ENCODE results near the gene LRP8.

LRP8 gene

DNA sequence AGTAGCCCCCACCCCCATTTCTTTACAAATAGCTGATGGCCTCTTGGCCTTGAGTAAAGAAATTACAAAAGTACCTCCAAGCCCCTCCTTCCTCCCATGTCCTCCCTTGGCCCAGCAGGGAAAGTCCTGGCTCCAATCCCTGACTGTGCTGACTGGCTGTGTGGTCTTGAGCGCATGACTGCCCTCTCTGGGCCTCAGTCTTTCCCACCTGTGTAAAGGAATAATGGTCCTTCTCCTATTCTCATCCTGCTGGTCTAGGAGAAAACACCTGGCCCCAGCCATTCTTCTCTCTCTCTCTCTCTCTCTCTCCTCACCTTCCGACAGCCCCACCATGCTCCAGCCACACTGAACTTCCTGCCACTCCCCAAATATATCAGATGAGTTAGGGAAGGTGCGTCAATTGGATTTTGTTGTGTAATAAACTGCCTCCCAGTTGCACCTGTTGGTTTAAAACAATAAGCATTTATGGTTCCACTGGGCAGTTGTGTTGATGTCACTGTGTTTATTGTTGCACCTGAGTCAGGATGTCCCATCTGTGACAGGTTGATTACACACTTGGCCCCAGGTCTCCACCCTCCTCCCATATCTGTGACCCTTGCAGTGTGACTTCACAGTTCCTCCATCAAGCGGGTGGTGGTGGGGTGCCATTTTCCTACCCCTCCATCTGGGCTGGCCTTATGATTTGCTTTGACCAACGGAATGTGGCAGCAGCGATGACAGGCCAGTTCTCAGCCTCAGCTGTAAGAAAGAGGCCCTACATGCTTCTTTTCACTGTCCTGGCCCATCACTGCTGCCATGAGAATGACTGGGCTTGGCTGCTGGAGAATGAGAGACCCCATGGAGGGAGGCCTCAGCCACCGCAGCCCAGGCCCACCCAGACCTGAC is 22.3 kb upstream of the LRP8 start:
- Mint-ChIP-seq H3K9me3 (no peaks in the 10 kb centered on the region), H3K27ac (no peak overlapping the region), H3K4me1 (ENCODE audit: low read depth) (no peaks in the 10 kb centered on the region), H3K4me3 (no peak overlapping the region), H3K27me3 (ENCODE audit: low read depth) (peaks cover 14% of the 10 kb centered on the region), H3K36me3 (ENCODE audit: low read depth) (no peaks in the 10 kb centered on the region)

DNA sequence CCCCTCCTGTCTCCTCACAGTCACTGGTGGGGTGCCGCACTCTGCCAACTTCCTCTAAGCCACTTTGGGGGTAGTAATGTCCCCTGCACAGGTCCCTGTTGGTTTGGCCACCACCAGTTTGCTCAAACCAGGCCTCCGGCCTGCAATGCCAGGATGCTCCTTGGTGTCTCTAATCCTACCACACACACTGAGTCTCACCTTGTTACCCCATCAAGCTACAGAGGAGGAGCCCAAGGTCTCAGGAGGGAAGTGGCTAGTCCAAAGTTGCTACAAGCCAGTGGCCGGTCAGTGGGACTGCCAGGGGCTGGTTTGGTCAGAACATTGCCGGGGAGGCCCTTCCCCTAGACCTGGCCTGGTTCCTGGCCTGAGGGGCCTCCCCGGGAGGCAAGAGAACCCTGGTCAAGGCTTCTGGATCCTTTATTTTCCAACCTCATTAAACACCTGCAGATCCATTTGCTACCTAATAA is 21.5 kb upstream of the LRP8 start:
- Mint-ChIP-seq H3K36me3 (ENCODE audit: low read depth) (no peaks in the 10 kb centered on the region), H3K27me3 (ENCODE audit: low read depth) (peaks cover 10% of the 10 kb centered on the region), H3K9me3 (no peaks in the 10 kb centered on the region), H3K27ac (no peak overlapping the region), H3K4me1 (ENCODE audit: low read depth) (no peaks in the 10 kb centered on the region), H3K4me3 (no peak overlapping the region)

DNA sequence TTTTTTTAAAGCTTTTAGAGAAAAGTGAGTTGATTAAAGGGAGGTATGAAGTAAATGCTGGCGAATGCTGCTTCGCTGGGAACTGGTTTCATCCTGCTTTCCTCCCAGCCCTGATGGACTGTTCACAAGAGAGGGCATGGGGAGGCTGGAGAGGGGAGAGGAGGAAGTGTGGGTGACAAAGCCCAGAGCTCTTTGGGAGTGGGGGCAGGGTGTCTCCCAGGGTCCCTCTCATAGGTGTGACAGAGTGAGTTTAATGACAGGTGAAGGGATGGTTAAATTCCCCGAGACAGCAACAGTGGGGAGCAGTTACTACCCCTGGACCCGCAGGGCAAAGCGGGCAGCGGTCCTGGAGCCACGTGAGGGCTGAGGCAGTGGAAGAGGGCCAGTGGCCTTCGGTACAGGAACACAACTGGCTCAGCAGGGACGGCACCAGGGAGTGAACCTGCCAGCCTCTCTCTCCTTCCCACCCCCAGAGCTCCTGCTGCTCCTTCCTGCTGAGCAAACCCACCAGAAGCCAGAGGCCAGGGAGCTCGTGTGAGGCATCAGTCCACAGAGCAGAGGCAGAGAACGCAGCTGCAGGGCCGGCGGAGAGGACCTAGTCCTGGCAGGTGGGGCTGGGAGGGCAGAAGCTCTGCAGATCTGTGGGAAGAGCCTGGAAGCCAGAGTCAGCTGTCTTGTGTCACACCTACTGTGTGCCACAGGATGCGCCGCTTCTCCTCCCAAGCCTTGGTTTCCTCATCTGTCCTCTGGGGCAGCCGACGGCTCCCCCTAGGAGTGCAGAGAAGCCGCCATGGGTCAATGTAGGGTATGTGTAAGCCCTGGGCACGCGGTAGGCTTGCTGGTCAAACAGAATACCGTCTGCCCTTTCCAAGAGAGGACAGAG is 20.9 kb upstream of the LRP8 start:
- Mint-ChIP-seq H3K27me3 (ENCODE audit: low read depth) (peaks cover 10% of the 10 kb centered on the region), H3K9me3 (no peaks in the 10 kb centered on the region), H3K36me3 (ENCODE audit: low read depth) (no peaks in the 10 kb centered on the region), H3K4me3 (no peak overlapping the region), H3K27ac (no peak overlapping the region), H3K4me1 (ENCODE audit: low read depth) (no peaks in the 10 kb centered on the region)

DNA sequence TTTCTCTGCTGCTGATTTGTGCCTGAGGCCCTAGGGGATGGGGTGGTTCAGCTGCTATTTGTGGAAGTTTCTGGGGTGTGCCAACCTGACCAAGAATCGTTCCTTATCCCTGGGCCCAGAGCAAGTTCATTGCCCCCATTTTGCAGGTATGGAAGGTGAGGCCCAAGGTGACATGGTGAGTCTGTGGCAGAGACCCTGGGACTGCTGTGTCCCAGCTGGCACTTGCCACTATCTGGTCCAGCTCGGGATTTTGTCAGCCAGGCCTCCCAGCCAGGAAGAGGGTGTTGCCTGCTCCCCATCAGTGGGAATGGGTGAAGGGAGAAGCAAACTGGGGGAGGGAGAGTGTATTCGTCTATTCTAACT is 18.9 kb upstream of the LRP8 start:
- Mint-ChIP-seq H3K4me1 (ENCODE audit: low read depth) (no peaks in the 10 kb centered on the region), H3K36me3 (ENCODE audit: low read depth) (no peaks in the 10 kb centered on the region), H3K4me3 (no peak overlapping the region), H3K9me3 (no peaks in the 10 kb centered on the region), H3K27ac (no peak overlapping the region), H3K27me3 (ENCODE audit: low read depth) (peaks cover under 1% of the 10 kb centered on the region)

DNA sequence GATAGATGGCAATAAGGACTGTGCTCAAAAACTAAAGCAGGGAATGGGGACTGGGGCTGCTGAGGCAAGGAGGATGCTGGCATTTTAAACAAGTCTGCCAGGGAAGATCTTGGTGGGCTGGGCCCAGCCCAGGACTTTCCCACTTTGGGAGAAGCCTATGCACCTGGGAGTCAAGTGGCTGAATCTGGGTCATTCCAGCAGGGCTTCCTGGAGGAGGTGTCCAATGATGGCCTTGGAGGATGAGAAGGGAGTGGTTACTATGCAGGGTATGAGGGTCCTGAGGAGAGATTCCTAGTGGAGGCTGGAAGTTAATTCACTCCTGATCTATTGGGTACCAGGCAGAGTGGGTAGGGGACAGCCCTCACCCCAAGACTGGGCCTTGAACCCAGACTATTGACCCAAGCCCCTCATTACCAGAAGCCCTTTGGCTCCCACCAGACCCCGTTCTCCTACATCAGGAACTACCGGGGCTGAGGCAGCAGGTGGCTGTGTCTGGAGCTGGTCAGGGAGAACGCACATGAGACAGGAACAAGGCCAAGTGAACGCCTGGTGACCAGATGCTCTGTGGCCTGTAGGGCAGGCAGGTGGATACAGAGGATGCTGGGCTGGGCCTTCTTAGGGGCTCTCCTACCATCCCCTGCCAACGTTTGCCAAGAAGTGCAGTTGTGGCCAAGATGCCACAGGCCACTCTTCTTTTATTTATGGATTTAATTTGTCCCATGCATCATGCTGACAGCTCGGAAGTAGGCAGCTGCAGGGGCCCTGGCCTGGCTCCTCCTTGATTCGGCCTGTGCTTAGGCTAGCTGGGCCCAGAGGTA is 18.3 kb upstream of the LRP8 start:
- Mint-ChIP-seq H3K27me3 (ENCODE audit: low read depth) (no peaks in the 10 kb centered on the region), H3K4me3 (no peak overlapping the region)

DNA sequence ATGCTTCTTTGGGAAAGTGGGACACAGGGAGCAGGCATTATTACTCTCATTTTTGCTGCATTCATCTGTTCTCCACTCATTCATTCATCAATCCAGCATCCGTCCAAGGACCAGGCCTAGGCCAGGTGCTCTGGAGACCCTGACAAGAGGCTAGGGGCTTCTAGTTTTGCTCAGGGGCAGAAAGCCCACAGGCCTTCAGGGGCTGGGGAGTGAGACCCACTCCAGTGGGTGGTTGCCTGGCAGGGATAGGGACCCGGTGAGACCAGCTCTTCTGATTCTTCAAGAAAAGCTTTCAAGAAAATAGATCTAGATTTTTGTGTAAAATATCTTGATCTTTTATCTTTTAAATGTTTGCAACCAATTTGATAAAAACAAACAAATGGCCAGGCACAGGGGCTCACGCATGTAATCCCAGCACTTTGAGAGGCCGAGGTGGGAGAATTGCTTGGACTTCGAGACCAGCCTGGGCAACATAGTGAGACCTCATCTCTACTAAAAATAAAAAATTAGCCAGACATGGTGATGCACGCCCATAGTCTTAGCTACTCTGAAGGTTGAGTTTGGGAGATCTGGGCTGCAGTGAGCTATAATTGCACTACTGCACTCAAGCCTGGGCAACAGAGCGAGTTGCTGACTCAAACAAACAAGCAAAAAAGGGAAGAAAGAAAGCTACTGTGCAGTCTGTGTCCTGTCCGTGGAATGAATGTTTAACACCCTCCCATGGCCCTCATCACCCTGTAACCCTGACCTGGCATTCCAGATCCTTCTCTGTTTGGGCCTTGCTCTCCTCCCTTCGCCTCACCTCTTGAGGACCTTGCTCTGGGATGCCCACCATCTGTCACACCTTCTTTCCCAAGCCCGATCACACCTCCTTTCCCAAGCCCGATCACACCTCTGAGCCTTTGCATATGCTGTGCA is 17.3 kb upstream of the LRP8 start:
- peaks cover 3% of the 10 kb centered on the region for H3K36me3 Mint-ChIP-seq (ENCODE audit: low read depth)
- no peaks in the 10 kb centered on the region for H3K27me3 Mint-ChIP-seq (ENCODE audit: low read depth)
- no peak overlapping the region for H3K27ac Mint-ChIP-seq
- H3K4me1 Mint-ChIP-seq (ENCODE audit: low read depth) = peaks cover 4% of the 10 kb centered on the region
- peaks cover 7% of the 10 kb centered on the region for H3K9me3 Mint-ChIP-seq
- no peak overlapping the region for H3K4me3 Mint-ChIP-seq

More for the DNA sequence above, 18.3 kb upstream of the LRP8 start:
- Mint-ChIP-seq H3K36me3 (ENCODE audit: low read depth) (peaks cover 2% of the 10 kb centered on the region), H3K27ac (no peak overlapping the region), H3K9me3 (peaks cover 5% of the 10 kb centered on the region), H3K4me1 (ENCODE audit: low read depth) (peaks cover 2% of the 10 kb centered on the region)

DNA sequence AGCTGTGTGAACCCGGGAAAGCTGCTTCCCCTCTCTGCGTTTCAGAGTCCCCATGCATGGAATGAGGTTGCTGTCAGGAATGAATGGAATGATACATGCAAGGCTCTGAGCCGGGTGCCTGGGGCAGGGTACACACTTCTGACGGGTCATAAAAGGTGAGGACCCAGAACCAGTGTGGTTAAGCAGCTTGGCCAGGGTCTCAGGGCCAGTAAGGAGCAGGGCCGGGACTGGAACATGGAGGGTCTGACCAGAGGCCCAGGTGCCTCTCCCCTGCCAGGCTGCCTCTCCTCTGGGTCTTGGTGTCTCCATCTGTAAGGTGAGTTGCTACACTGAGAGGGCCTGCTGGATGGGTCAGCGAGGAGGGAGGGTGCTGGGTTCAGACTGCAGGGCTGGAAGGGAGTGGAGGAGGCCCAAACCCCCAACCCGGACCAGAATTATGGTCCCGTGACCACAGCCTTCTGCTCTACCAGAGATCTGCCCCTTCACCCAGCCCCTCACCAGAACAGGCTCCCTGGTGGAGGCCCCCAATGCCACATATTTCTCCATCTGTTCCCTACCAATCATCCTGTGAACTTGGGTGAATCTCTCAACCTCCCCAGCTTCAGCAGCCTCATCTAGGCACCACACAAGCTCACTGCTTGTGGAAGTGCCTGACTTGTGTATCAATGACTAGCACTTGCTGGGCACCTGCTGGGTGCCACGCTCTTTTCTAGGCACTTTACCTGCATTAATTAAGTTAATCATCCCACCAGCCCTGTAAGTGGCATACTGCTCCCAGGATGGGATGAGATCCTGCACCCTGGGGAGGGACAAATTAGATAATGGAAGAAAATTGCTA is 16.2 kb upstream of the LRP8 start:
- H3K4me1 Mint-ChIP-seq (ENCODE audit: low read depth) = peaks cover 4% of the 10 kb centered on the region
- H3K9me3 Mint-ChIP-seq = peaks cover 7% of the 10 kb centered on the region
- H3K36me3 Mint-ChIP-seq (ENCODE audit: low read depth) = peaks cover 3% of the 10 kb centered on the region
- no peak overlapping the region for H3K27ac Mint-ChIP-seq
- H3K27me3 Mint-ChIP-seq (ENCODE audit: low read depth) = no peaks in the 10 kb centered on the region
- H3K4me3 Mint-ChIP-seq = no peak overlapping the region

DNA sequence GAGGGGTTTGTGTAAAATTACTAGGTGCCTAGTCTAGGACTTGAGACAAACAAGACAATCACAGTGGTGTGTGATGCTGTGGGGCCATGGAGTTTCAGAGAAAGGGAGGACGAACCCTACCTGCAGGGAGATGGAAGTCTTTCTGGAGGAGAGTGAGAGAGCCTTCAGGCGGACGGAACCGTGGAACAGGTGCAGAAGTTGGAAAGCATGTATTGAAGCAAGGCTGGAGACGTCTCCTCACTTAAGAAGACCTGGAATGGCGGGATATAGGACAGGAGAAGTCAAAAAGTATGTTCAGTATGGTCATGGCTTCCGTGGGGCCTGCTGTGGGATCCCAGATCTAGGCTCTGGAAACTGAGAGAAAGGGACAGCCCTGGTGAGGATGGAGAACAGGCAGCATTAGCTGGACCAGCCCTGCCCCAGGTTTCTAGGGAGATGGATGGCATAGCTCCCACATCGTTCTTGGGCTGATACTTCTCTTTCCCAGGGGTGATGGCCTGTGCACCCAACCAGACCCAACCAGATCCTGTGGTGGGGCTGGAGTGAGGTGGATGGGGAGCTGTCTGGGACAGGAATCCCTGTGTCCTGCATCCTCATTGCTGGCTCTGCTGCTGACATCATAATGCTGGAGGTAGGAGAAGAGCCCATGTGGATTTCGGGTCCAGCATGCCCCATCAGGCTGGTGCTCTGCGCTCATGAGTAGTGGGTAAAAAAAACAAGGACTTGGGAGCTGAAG is 15.0 kb upstream of the LRP8 start:
- peaks cover 7% of the 10 kb centered on the region for H3K9me3 Mint-ChIP-seq
- no peak overlapping the region for H3K4me3 Mint-ChIP-seq
- H3K27ac Mint-ChIP-seq = no peak overlapping the region
- H3K27me3 Mint-ChIP-seq (ENCODE audit: low read depth) = no peaks in the 10 kb centered on the region
- H3K4me1 Mint-ChIP-seq (ENCODE audit: low read depth) = peaks cover 4% of the 10 kb centered on the region
- H3K36me3 Mint-ChIP-seq (ENCODE audit: low read depth) = peaks cover 7% of the 10 kb centered on the region

DNA sequence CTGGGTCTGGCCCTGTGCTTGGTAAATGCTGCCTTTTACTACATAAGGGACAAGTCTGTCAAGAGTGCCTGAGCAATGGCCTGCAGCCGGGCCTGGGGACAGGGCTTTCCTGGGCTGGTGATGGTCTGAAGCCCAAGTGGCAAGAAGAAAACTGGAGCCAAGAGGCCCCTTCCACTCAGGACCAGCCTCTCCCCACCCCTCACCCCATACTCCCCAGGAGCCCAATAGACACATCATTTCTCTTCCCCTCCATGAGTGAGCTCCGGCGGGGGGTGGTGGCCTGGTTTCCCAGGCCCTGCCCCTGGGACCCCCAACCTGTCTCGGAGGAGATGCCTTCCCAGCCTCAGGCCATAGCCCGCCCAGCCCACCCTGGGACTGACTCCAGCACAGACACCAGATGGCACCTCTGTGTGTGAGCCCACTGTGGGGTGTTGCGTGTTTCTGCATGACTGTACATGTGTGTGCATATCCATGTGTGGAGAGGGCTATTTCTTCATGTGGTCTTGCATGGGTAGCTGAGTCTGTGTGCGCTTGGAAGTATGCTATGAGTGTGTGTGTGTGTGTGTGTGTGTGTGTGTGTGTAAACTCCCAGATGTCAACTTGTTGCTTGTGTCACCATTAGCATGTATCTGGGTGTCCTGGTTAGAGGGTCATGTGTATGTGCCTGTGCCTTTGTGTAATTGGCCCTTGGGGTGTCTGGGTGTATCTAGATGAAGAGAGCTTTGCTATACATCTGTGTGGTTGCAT is 14.3 kb upstream of the LRP8 start:
- no peak overlapping the region for H3K4me3 Mint-ChIP-seq
- peaks cover 7% of the 10 kb centered on the region for H3K9me3 Mint-ChIP-seq
- no peak overlapping the region for H3K27ac Mint-ChIP-seq
- no peaks in the 10 kb centered on the region for H3K27me3 Mint-ChIP-seq (ENCODE audit: low read depth)
- H3K4me1 Mint-ChIP-seq (ENCODE audit: low read depth) = peaks cover 4% of the 10 kb centered on the region
- peaks cover 8% of the 10 kb centered on the region for H3K36me3 Mint-ChIP-seq (ENCODE audit: low read depth)

DNA sequence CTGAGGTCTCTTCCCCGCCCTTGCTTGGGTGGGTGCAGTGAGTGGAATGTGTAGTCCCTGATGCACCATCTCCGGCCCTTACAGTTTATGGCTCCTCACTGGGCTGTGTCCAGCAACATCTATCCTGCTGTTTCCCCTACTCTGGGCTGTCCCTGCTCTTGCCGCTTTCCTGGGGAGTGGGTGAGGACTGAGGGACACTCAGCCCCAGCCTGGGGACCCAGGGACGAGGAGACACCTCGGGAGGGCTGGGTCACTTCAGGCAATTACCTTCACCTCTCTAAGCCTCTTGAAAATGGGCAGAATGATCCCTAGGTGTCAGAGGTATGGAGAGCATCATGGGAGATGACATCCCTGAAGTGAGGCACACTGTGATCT is 13.6 kb upstream of the LRP8 start:
- H3K27ac Mint-ChIP-seq = no peak overlapping the region
- H3K36me3 Mint-ChIP-seq (ENCODE audit: low read depth) = peaks cover 8% of the 10 kb centered on the region
- no peaks in the 10 kb centered on the region for H3K27me3 Mint-ChIP-seq (ENCODE audit: low read depth)
- peaks cover 7% of the 10 kb centered on the region for H3K9me3 Mint-ChIP-seq
- peaks cover 4% of the 10 kb centered on the region for H3K4me1 Mint-ChIP-seq (ENCODE audit: low read depth)
- H3K4me3 Mint-ChIP-seq = no peak overlapping the region

DNA sequence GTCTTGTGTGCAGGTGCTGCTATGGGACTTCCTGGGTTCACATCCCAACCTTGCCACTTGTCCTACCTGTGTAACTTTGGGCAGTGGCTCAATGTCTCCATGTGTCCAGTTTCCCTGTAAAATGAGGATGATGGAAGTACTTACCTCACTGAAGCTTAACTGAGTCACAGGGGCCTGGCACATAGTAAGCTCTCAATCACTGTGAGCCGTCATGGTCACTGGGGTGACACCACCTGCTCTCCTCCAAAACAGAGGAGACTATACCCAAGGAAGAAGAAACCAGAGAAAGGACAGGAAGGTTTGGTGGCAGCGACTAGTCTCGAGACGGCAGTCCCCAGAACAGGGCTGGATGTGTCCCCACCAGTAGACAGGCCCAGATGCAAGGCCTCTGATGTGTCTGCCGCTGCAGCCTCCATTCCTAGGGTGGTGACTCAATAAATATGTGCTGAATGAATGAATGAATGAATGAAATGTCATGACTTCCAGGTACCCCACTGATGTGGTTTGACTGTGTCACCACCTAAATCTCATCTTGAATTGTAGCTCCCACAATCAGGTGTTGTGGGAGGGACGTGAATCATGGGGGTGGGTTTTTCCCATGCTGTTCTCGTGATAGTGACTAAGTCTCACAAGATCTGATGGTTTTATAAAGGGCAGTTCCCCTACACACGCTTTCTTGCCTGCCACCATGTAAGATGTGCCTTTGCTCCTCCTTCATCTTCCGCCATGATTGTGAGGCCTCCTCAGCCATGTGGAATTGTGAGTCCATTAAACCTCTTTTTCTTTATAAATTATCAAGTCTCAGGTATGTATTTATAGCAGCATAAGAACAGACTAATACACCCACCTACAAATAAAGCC is 13.0 kb upstream of the LRP8 start:
- Mint-ChIP-seq H3K4me3 (no peak overlapping the region), H3K27me3 (ENCODE audit: low read depth) (no peaks in the 10 kb centered on the region), H3K27ac (no peak overlapping the region), H3K36me3 (ENCODE audit: low read depth) (peaks cover 13% of the 10 kb centered on the region), H3K9me3 (peaks cover 7% of the 10 kb centered on the region), H3K4me1 (ENCODE audit: low read depth) (peaks cover 4% of the 10 kb centered on the region)

All from T-helper 1 cell treated with Interleukin-12 subunit alpha and Interleukin-12 subunit beta and Interleukin-4 antibody, amounts not matched to agents 30 μg/mL and 1 μg/mL, for 36 hours (primary cell).